Thymus (tissue), 11 donors: Measurements from ENCODE around the gene ENTREP3. TPM values are rescaled to one million over a fixed set of nuclear protein-coding genes. Genes with fewer than 3 reads are reported as not detected.
"Not testable (repeated sequence)": the region's sequence is repeated elsewhere in the genome, so short reads cannot be mapped to it uniquely, and the experiment has no call there.

Experiments
- DNase-seq, 9 donors: peaks; one replicate each; pipeline ENCODE4 v3.0.0-alpha.2; 2013; ENCODE audit warnings: low spot score in 9 of 9, low read depth in 6 of 9, missing footprints in 1 of 9
- H3K27ac ChIP-seq, 2 donors: one replicate each; pipeline ENCODE4 v1.5.1; 2013; ENCODE audit warnings: control low read depth in 1 of 2, low read depth in 1 of 2, low read length in 1 of 2, mild to moderate bottlenecking in 1 of 2, moderate library complexity in 1 of 2
- H3K27me3 ChIP-seq, 2 donors: one replicate each; pipeline ENCODE4 v1.5.1; 2013; ENCODE audit warnings: low read length in 1 of 2; ENCODE audit not compliant: control insufficient read depth in 2 of 2, insufficient read depth in 1 of 2
- H3K36me3 ChIP-seq, 2 donors: one replicate each; pipeline ENCODE4 v1.5.1; 2013; ENCODE audit warnings: low read length in 1 of 2, mild to moderate bottlenecking in 1 of 2, moderate library complexity in 1 of 2; ENCODE audit not compliant: control insufficient read depth in 2 of 2, insufficient read depth in 2 of 2
- H3K4me1 ChIP-seq, 2 donors: one replicate each; pipeline ENCODE4 v1.5.1; 2013; ENCODE audit warnings: low read length in 2 of 2; ENCODE audit not compliant: control insufficient read depth in 2 of 2, insufficient read depth in 2 of 2
- H3K4me3 ChIP-seq, 2 donors: one replicate each; pipeline ENCODE4 v1.5.1; 2013; ENCODE audit warnings: low read length in 2 of 2, control low read depth in 1 of 2, mild to moderate bottlenecking in 1 of 2
- H3K9me3 ChIP-seq, 2 donors: one replicate each; pipeline ENCODE4 v1.5.1; 2013; ENCODE audit warnings: low read length in 1 of 2, mild to moderate bottlenecking in 1 of 2; ENCODE audit not compliant: control insufficient read depth in 2 of 2, insufficient read depth in 1 of 2
- WGBS: extraction: QIAGEN DNeasy Blood & Tissue Kit; methylation state at CpG from one replicate; pipeline ENCODE4 v1.1.7; 2013; 5-methylcytosine and 5-hydroxymethylcytosine counted together
- polyA plus RNA-seq: library from polyadenylated mRNA; stranded (reverse); fragments of 200-250 nt; gene quantifications from one replicate; pipeline ENCODE4 v1.2.3, GENCODE V29; 2013
- total RNA-seq: library from RNA; stranded (reverse); fragments of 120-200 nt; gene quantifications from one replicate; pipeline ENCODE4 v1.2.4, GENCODE V29; 2013
- donor health status: healthy.

Gene ENTREP3
- total and polyA plus RNA-seq, 2 donors: 2.1 to 12.5 TPM

DNA sequence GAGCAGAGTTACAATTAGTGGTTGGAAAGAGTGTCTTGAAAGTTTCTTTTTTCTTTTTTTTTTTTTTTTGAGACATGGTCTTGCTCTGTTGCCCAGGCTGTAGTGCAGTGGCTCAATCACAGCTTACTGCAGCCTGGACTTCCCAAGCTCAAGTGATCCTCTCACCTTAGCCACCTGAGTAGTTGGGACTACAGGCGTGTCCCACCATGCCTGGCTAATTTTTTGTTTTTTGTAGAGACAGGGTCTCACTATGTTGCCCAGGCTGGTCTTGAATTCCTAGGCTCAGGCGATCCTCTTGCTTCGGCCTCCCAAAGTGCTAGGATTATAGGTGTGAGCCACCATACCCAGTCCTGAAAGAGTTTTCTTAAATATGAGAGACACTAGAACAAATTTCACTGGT is 8.5 kb downstream of the ENTREP3 start:
- H3K9me3 ChIP-seq, DNase-seq, H3K4me3 ChIP-seq, H3K27ac ChIP-seq, H3K27me3 ChIP-seq, H3K36me3 ChIP-seq: not testable (repeated sequence)
- WGBS: 96% methylated on average over 3 of the region's 3 CpGs
- H3K4me1 ChIP-seq: peaks cover 10 to 34% of the 10 kb centered on the region in 2 donors

GRCh38 chr1:155245163-155245524 is 10.1 kb downstream of the ENTREP3 start:
- H3K9me3 ChIP-seq: peaks cover 0 to 5% of the 10 kb centered on the region in 2 donors
- H3K36me3 ChIP-seq: peaks cover 0 to 6% of the 10 kb centered on the region in 2 donors
- H3K27me3 ChIP-seq: no peaks in the 10 kb centered on the region
- H3K27ac ChIP-seq: peak overlapping the region; percentile 72 to 91
- DNase-seq: no peak
- 77% methylated on average over 8 of the region's 8 CpGs for WGBS
- peak overlapping the region; percentile 54 to 59 for H3K4me3 ChIP-seq
- peaks cover 19 to 40% of the 10 kb centered on the region in 2 donors for H3K4me1 ChIP-seq

DNA sequence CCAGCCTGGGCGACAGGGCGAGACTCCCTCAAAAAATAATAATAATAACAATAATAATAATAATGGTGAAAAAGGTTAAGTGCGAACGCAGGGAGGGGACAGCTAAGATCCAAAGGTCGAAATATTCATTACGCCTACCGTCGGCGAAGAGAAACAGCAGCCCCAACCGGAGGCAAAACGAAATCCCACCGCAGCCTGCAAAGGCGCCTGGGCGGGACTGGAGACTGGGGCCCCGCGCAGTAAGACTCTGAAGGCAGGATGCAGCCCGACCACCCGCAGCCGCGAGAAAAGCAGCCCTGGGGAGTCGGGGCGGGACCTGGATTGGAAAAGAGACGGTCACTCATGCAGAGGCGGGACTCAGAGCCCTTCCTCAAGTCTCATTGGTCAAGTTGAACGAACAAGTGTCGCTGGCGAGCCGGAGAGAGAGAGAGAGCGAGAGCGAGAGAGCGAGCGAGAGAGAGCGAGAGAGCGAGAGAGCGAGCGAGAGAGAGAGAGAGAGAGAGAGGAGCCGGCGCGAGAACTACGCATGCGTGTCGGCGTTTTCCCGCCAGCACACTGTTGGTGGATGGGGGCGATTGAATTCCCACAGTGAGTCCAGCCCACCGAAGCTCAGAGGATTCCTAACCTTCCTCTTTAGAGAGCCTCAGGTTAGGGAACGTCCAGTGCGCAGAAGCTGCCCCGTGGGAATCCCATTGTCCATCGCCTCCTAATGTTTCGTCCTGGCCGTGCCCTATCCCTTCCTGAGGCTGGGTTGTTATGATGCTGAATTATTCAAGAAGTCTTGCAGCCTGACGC is 10.7 kb downstream of the ENTREP3 start:
- DNase-seq: peak; percentile 86 to 99 (median 94)
- Histone ChIP-seq H3K4me1 (peaks cover 20 to 36% of the 10 kb centered on the region in 2 donors), H3K36me3 (peaks cover 0 to 7% of the 10 kb centered on the region in 2 donors), H3K27me3 (no peaks in the 10 kb centered on the region), H3K9me3 (peaks cover 0 to 5% of the 10 kb centered on the region in 2 donors), H3K4me3 (peak overlapping the region; percentile 54 to 59), H3K27ac (peak overlapping the region; percentile 72 to 91)
- under 1% methylated on average over 53 of the region's 53 CpGs for WGBS

DNA sequence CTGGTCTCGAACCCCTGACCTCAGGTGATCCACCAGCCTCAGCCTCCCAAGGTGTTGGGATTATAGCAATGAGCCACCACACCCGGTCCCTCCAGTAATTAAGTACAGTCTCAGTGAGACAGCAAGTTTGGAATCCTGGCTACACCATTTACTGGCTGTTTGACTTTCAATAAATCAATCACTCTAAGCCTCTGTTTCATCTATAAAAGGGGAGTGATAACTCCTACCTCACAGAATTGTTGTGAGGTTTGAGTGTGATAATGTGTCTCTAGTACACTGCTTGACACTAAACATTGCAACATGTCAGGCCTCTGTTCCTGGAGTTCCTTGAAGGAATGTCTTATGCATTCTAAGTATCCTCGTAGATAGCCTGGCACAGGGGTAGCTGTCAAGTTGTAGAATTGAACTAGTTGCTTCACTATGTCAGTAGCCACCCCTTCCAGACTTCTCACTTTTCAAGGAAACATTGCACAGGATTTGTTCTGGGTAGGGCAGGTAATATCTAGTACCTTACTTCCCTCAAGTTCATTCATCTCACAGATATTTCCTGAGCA is 12.4 kb downstream of the ENTREP3 start:
- DNase-seq: no peak
- H3K27me3 ChIP-seq: no peaks in the 10 kb centered on the region
- peak overlapping the region in 1 of 2 donors; percentile 91 for H3K27ac ChIP-seq
- peak overlapping the region; percentile 54 to 59 for H3K4me3 ChIP-seq
- WGBS: 96% methylated on average over 3 of the region's 3 CpGs
- H3K36me3 ChIP-seq: peaks cover 6 to 13% of the 10 kb centered on the region in 2 donors
- peaks cover 20 to 36% of the 10 kb centered on the region in 2 donors for H3K4me1 ChIP-seq
- H3K9me3 ChIP-seq: peaks cover 0 to 5% of the 10 kb centered on the region in 2 donors

DNA sequence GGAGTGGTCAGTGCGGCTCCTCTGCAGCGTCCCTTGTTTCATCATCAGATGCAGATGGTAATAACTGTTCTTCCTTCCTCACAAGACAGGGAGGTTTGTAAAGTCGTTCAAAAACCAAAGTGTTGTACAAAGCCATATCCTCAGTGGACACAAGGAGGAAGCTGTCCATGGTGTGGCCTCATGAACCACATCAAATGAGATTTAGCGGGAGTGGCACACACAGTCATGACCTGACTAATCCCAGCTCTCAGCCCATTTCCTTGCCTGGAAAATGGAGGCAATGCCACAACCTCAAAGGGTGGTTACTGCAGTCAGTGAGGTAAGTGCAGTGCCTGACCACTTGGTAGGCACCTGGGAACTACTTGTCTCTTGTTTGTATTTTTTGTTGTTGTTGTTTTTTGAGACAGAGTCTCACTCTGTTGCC is 13.4 kb downstream of the ENTREP3 start:
- WGBS: 74% methylated on average over 4 of the region's 4 CpGs
- Histone ChIP-seq H3K36me3 (peaks cover 12 to 16% of the 10 kb centered on the region in 2 donors), H3K27ac (peak overlapping the region in 1 of 2 donors; percentile 34), H3K27me3 (no peaks in the 10 kb centered on the region), H3K4me1 (peaks cover 20 to 36% of the 10 kb centered on the region in 2 donors), H3K9me3 (peaks cover 0 to 5% of the 10 kb centered on the region in 2 donors), H3K4me3 (no peak overlapping the region)
- no peak for DNase-seq

GRCh38 chr1:155241069-155241679 is 14.1 kb downstream of the ENTREP3 start:
- H3K4me1 ChIP-seq: peaks cover 20 to 36% of the 10 kb centered on the region in 2 donors
- WGBS: 20% methylated on average over 4 of the region's 4 CpGs
- H3K9me3 ChIP-seq: peaks cover 0 to 5% of the 10 kb centered on the region in 2 donors
- peak in 8 of 9 donors; percentile 72 to 93 (median 80) for DNase-seq
- H3K4me3 ChIP-seq: peak overlapping the region; percentile 45 to 57
- H3K27me3 ChIP-seq: no peaks in the 10 kb centered on the region
- peak overlapping the region in 1 of 2 donors; percentile 34 for H3K27ac ChIP-seq
- H3K36me3 ChIP-seq: peaks cover 19 to 23% of the 10 kb centered on the region in 2 donors

DNA sequence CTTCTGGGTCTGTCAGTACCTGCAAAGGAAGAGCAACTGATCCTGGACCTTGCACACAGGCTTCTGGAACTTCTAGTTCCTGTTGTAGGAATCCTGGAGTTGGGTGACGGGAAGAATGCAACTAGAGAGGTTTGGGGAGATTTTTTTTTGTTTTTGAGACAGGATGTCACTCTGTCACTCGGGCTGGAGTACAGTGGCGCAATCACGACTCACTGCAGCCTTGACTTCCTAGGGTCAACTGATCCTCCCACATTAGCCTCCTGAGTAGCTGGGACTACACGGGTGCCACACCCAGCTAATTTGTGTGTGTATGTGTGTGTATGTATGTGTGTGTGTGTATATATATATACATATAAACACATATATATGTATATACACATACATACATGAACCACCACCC is 18.8 kb downstream of the ENTREP3 start:
- no peak overlapping the region for H3K4me3 ChIP-seq
- DNase-seq: no peak
- peaks cover 6 to 12% of the 10 kb centered on the region in 2 donors for H3K4me1 ChIP-seq
- 96% methylated on average over 5 of the region's 5 CpGs for WGBS
- no peak overlapping the region for H3K27ac ChIP-seq
- H3K9me3 ChIP-seq: no peaks in the 10 kb centered on the region
- H3K36me3 ChIP-seq: peaks cover 26 to 27% of the 10 kb centered on the region in 2 donors
- H3K27me3 ChIP-seq: no peaks in the 10 kb centered on the region

DNA sequence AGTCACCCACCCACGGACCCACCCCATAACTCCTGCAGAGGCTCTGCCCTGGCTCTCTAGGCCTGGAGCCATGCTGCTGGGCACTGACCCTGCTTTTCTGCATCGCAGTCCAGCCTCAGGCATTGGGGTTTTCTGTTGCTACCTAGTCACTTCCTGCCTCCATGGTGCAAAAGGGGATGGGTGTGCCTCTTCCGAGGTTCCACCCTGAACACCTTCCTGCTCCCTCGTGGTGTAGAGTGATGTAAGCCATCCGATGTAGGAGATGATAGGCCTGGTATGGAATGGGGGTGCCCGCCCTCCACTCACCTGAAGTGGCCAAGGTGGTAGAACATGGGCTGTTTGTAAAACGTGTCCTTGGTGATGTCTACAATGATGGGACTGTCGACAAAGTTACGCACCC is 19.9 kb downstream of the ENTREP3 start:
- H3K27ac ChIP-seq, H3K4me1 ChIP-seq, H3K4me3 ChIP-seq, H3K27me3 ChIP-seq, DNase-seq, H3K9me3 ChIP-seq: not testable (repeated sequence)
- WGBS: 96% methylated on average over 8 of the region's 9 CpGs
- peaks cover 26 to 27% of the 10 kb centered on the region in 2 donors for H3K36me3 ChIP-seq

DNA sequence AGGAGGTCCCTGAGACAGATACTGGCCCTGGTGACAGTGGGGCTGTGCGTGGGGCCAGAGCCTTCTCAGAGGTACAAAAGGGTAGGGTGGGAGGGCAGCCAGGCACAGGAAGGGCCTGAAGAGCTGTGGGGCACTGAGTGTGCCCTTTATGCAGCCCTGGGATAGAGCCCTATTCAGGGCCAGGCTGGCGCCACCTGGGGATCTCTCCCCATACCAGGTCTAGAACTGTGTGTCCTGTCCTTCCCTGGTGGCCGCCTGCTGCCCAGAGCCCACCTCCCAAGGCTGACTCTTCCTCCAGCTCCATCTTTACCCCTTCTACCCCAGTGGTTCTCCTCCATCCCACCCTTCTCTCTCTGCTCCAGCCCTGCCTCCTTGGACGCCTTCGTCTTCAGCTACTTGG is 21.8 kb downstream of the ENTREP3 start:
- 98% methylated on average over 2 of the region's 5 CpGs for WGBS
- not testable (repeated sequence) for H3K9me3 ChIP-seq, H3K4me3 ChIP-seq, DNase-seq, H3K27me3 ChIP-seq, H3K4me1 ChIP-seq, H3K27ac ChIP-seq
- H3K36me3 ChIP-seq: peaks cover 19 to 22% of the 10 kb centered on the region in 2 donors
